Esophagus squamous epithelium (tissue), 4 donors: ENCODE results near the gene TUBA1C.

ENCODE experiments used
- POLR2A ChIP-seq, 4 donors: fragments of 450-650 bp; IDR thresholded peaks; one replicate each; pipeline ENCODE4 v1.6.1; 2017; ENCODE audit warnings: antibody characterized with exemption in 4 of 4, mild to moderate bottlenecking in 4 of 4, moderate library complexity in 3 of 4
- TF ChIP-seq, protein P1 (sequence below), 6 experiments: fragments of 450-650 bp in 4 of 6; fragments of 200-600 bp in 2 of 6; sonication (generic) in 2 of 6; IDR thresholded peaks; one replicate each; pipeline ENCODE4 v1.5.1; 2016 to 2019; ENCODE audit warnings: antibody characterized with exemption in 6 of 6, mild to moderate bottlenecking in 4 of 6, moderate library complexity in 4 of 6

DNA sequence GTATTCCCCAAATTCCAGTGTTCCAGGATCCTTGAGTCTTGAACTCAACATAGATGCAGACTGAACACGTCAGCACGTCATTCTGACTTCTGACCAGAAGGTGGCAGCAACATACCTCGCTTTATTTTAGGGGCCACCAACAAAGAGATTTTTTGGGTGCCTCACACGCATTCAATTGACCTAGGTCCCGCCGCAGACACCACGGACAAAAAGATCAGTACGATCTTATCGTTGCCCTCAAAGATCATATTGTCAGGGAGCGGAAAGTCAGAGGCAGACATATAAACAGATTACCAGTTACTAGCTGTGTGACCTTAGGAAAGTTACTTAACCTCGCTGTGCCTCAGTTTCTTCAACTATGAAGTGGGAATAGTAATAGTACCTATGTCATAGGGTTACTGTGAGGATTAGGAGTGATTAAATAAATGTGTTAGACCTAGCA is 23.6 kb downstream of the TUBA1C start:
- TF ChIP-seq, protein P1, sequence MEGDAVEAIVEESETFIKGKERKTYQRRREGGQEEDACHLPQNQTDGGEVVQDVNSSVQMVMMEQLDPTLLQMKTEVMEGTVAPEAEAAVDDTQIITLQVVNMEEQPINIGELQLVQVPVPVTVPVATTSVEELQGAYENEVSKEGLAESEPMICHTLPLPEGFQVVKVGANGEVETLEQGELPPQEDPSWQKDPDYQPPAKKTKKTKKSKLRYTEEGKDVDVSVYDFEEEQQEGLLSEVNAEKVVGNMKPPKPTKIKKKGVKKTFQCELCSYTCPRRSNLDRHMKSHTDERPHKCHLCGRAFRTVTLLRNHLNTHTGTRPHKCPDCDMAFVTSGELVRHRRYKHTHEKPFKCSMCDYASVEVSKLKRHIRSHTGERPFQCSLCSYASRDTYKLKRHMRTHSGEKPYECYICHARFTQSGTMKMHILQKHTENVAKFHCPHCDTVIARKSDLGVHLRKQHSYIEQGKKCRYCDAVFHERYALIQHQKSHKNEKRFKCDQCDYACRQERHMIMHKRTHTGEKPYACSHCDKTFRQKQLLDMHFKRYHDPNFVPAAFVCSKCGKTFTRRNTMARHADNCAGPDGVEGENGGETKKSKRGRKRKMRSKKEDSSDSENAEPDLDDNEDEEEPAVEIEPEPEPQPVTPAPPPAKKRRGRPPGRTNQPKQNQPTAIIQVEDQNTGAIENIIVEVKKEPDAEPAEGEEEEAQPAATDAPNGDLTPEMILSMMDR (IDR thresholded peaks at IDR 0.05): peak; percentile 70 to 87 (median 84)
- TF ChIP-seq POLR2A (IDR thresholded peaks at IDR 0.05): no peak
